Activated CD8-positive, alpha-beta memory T cell treated with anti-CD3 and anti-CD28 coated beads for 48 hours (primary cell): ENCODE data around the gene DGKG.
A peak's percentile ranks its signal among the peaks of the same experiment; 100 is the strongest.

ENCODE experiments used
- DNase-seq, 3 experiments: peaks; one replicate each; pipeline ENCODE4 v3.0.0-alpha.2; 2020; ENCODE audit warnings: low read depth in 2 of 3, low spot score in 2 of 3

The DGKG gene

GRCh38 chr3:186361762-186362536 is at the start of gene DGKG:
Gene DGKG, minus strand, starts transcription at chr3:186362234. Its CDS starts 41,775 bp downstream, at chr3:186320459.
- DNase-seq: peak in 1 of 3 experiments; percentile 3

DNA sequence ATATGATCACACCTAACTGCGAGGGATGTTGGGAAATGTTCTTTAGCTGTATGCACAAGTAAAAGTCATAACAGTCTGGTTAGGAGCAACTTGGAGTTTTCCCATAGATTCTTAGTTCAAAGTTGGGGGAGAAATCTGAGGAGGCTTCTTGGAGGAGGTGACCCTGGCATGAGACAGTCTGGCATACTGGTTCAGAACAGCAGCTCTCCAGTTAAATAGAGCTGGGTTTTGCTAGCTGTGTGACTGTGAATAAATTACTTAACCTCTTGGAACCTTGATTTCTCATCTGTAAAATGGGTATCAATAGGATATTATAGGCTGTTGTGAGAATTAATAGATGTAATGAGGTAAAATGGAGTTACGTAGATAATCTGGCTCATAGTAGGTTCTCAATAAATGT is 49.1 kb upstream of the DGKG start:
- no peak for DNase-seq

GRCh38 chr3:186406669-186407635 is 44.9 kb upstream of the DGKG start:
- DNase-seq: no peak

DNA sequence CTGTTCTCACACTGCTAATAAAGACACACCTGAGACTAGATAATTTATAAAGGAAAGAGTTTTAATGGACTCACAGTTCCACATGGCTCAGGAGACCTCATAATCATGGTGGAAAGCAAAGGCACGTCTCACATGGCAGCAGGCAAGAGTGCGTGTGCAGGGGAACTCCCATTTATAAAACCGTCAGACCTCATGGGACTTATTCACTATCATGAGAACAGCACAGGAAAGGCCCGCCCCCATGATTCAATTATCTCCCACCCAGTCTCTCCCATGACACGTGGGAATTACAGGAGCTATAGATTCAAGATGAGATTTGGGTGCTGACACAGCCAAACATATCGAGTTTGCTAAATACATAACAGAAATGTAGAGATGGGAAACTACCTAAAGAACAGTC is 39.5 kb upstream of the DGKG start:
- no peak for DNase-seq

GRCh38 chr3:186400662-186401061 is 38.6 kb upstream of the DGKG start:
- no peak for DNase-seq

- DNase-seq: no peak
Measured at GRCh38 chr3:186400026-186400425, 38.0 kb upstream of the DGKG start.

DNA sequence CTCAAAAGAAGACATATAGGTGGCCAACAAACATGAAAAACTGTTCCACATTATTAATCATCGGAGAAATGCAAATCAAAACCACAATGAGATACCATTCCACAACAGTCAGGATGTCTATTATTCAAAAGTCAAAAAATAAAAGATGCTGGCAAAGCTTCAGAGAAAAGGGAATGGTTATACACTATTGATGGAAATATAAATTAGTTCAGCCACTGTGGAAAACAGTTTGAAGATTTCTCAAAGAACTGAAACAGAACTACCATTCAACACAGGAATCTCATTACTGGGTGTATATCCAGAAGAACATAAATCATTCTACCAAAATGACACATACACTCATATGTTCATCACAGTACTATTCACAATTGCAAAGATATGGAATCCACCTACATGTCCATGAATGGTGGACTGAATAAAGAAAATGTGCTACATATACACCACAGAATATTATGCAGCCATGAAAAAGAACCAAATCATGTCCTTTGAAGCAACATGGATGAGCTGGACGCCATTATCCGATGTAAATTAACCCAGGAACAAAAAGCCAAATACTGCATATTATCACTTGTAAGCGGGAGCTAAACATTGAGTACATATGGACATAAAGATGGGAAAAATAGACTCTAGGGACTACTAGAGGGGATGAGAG is 32.7 kb upstream of the DGKG start:
- DNase-seq: no peak

DNA sequence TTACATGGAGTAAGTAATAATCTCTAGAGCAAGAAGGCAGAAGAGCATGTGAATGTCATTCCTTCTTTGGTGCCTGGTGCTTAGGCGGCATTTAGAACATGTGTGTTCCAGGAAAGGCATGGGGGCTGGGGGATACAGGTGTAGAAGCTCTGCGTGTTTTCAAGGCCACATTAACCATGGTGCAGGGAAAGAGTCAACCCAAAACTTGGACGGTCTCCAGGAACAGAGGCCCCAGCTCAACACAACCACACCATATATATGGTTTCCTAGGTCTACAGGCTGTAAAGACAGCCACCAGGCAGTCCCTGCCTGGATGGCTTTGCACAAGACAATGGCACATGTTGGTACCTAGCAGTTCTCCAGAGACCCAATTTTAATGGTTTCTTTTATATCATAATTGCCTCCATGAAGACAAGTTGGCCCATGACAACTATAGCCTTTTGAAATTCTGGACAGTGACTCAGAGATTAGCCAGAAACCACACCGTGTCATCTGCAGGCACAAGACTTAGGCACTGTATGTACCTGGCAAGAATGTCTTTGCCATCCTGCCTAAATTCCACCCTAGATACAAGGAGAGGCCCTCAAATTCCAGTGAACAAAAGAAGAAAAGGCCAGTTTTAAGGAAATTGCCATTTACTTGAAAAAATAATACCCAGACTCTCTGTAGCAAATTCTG is 25.0 kb upstream of the DGKG start:
- no peak for DNase-seq

DNA sequence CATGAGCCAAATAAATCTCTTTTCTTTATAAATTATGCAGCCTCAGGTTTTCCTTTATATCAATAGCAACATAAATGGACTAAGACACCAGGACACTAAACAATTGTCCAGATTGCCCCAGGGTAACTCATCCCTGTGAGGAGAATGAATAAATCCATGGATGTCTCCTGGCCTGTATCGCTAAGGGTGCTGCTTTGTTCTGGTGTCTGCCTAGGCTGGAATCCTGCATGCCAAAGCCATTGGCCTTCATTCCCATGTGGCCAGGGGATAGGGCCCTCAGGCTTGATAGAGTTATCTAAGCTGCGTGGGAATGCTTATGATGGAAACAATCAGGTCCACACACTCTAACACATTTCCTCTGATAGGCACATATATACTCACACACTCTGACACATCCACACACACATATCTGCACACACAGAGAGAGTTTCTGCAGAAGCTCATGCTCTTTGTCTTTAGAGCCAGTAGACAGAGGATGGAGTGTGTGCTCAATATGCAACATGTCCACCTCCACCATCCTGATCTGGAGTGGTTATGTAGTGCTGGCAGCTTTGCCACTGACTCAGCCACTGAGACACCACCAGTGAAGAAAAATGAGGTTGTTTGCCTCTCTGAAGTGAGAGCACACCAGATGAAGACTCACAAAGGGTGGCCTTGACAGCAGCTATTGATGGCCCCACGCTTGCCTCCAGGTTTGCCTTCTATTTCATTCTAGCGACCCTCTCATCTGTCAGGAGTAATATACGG is 24.0 kb upstream of the DGKG start:
- no peak for DNase-seq

DNA sequence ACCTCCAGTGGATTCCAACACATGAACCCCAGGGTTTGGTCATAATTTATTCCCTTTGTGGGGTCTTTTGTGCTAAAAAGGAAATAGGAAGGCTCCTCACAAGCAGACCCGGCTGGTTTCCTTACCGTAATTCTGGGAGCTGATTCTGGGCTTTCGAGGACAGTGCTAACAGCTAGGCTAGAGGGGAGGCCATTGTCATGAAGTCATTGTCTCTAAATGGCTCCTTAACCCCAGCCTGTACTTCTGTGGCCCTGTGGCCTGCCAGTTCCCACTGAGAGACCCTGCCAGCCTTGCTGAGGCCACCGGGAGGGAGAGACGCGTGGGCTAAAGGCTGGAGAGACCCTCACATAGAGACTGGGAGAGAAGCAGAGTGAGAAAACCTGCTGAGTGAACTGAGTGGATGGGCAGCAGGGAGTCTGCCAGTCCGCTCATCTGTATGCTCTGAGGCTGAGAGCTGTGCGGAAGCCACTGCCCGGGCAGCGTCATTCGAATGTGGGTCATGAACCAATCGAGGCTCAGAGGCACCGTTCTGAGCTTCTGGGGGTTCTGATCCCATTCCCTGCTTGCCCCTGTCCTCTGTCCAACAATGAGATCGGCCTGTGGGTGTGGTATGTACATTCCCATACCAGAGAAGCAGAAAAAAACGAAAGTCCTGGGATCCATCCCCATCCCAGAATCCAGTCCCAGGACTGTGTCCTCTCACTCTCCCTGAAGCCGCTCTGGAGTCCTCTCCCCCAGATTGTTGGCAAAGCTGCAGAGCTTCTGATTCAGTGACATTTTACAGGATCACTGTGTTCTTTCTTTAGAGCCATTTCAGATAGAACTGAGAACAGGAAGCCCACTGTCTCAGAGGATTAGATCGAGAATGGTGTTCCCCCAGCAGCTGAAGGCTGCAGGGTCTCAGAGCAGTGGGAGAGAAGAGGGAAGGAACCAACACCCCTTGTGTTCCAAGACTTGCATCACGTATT is 21.3 kb upstream of the DGKG start:
- no peak for DNase-seq

DNA sequence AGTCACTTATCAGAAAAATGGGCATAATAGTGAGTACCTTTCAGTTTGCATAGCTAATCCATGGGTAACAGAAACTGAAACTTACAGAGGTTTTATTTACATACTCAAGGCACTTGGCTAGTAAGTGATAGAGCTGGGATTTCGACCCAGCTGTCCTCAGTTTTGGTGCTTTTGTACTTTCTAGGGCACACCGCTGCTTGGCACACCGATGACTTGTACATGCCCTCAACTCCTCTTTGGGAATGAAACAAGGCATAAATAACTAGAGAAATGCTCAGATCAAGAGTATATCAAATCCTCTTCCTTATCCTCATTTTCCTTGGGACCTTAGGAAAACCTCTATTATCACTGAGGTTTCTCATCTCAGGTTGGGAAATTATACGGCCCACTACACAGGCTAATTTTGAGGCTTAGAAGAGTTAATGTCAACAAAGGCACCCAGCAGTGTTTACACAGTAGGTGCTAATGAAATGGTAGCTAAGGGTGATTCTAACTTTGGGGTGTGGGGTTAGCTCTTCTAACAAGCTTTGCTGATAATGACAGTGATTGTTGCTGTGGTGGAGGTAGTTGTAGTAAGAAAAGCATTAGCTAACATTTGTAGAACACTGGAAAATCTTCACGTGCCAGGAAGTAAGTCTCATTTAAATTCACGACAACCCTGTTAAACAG is 20.3 kb upstream of the DGKG start:
- DNase-seq: no peak

GRCh38 chr3:186381424-186382216 is 19.6 kb upstream of the DGKG start:
- no peak for DNase-seq

GRCh38 chr3:186380622-186381380 is 18.8 kb upstream of the DGKG start:
- DNase-seq: no peak

GRCh38 chr3:186375443-186375842 is 13.4 kb upstream of the DGKG start:
- no peak for DNase-seq

- DNase-seq: no peak
Measured at GRCh38 chr3:186374376-186374775, 12.3 kb upstream of the DGKG start.

DNA sequence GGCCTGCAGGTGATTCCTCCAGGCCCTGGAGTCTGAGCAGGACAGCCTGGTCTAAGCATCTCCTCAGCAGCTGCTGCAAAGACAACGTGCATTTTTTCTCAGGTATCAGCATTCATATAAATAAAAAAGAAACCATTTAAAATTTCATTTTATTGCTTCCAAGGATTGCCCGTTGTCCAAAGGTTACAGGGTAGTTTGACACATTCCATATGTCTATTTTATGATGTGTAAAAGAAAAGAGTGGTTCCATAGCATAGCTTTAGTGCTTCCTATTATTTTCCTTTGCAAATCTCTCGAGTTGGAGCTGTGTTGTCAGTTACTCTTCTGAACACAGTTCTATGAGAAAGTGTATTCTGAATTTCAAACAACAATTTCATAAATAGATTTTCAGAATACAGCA is 7.2 kb upstream of the DGKG start:
- no peak for DNase-seq

GRCh38 chr3:186368717-186369116 is 6.7 kb upstream of the DGKG start:
- no peak for DNase-seq
